ENCODE results near the gene POC1A.

- TF ChIP-seq CTCF (IDR thresholded peaks at IDR 0.05; ENCODE audit: low read depth, low read length, poor library complexity, severe bottlenecking) (no peak), EZH2phosphoT487 (IDR thresholded peaks at IDR 0.05; ENCODE audit: borderline replicate concordance, low read length) (no peak)
These were observed 85.1 kb downstream of the POC1A start for GRCh38 chr3:52069135-52069534.
